Pancreas (tissue), 10 donors: ENCODE results near the gene CNPY1. TPM values are rescaled to one million over a fixed set of nuclear protein-coding genes. Genes with fewer than 3 reads are reported as not detected.

ENCODE experiments used
- ATAC-seq, 4 donors: fragments of 200-7000 bp; cut with Tn5 transposase; one replicate each; pipeline versions ENCODE4 v1.8.0 to v1.9.1; 2020; ENCODE audit warnings: mild to moderate bottlenecking in 4 of 4, moderate library complexity in 4 of 4
- DNase-seq, 6 donors: peaks; one replicate each; pipeline ENCODE4 v3.0.0-alpha.2; 2020
- FAIRE-seq: peaks from 2 replicates; lab custom pipeline; 2012; peaks lifted over from hg19 to GRCh38; lab: Jason Lieb, UNC
- H3K27ac ChIP-seq, 4 donors: fragments of 200-600 bp; sonication (generic); 1 replicate in 3 of 4; 2 replicates in 1 of 4; pipeline versions ENCODE4 v1.5.0 to v1.8.0; 2020
- H3K27me3 ChIP-seq, 4 donors: fragments of 200-600 bp; one replicate each; pipeline ENCODE4 v1.8.0; 2021
- H3K36me3 ChIP-seq, 3 donors: fragments of 200-600 bp; sonication (generic) in 1 of 3; one replicate each; pipeline versions ENCODE4 v1.5.0 to v1.8.0; 2020 to 2021
- H3K4me1 ChIP-seq, 3 donors: fragments of 200-600 bp; one replicate each; pipeline ENCODE4 v1.8.0; 2021
- H3K4me3 ChIP-seq, 4 donors: fragments of 200-600 bp; sonication (generic) in 2 of 4; one replicate each; pipeline versions ENCODE4 v1.5.0 to v1.8.0; 2020 to 2021
- H3K9me3 ChIP-seq, 4 donors: fragments of 200-600 bp; one replicate each; pipeline ENCODE4 v1.8.0; 2021
- WGBS, 2 donors: extraction: QIAGEN DNeasy Blood & Tissue Kit; methylation state at CpG; one replicate each; pipeline ENCODE4 v1.1.7; 2013; 5-methylcytosine and 5-hydroxymethylcytosine counted together
- intact Hi-C, 3 donors: fragments of 100-400 bp; cut with DNase I; formaldehyde crosslinking; loops; one replicate each; pipeline versions ENCODE4 v1.11.1 to v1.14.2; 2022
- polyA plus RNA-seq, 2 donors: library from polyadenylated mRNA; stranded (reverse); fragments of 200-250 nt; gene quantifications; one replicate each; pipeline ENCODE4 v1.2.3, GENCODE V29; 2013
- total RNA-seq, 6 donors: library from RNA; stranded (reverse); fragmentation: NEBNext Ultra II Directional in 4 of 6; extraction: Animal tissue kit (Norgen Biotek cat#: 25700) in 4 of 6; gene quantifications; one replicate each; pipeline versions ENCODE4 v1.2.1 to v1.2.4, GENCODE V29; 2021 to 2023
- TF ChIP-seq, protein P1 (sequence below), 4 donors: fragments of 200-600 bp; sonication (generic) in 3 of 4; IDR thresholded peaks; one replicate each; pipeline versions ENCODE4 v1.5.0 to v1.8.0; 2021; ENCODE audit warnings: antibody characterized with exemption in 4 of 4
- donor health status: healthy with polysubstance abuse.
- donor health status: DM: no; HTN: no; CAD: no; lungs with moderate emphysema.
- donor health status: DM: no; HTN: no; CAD: no.
- donor health status: control.
- donor health status: control.
- donor health status: Bipolar disorder and iron deficiency.
- donor health status: DM: yes; HTN: yes; CAD: no.
- donor health status: DM: no; HTN: no; CAD: no.
- donor health status: DM: no; HTN: no; CAD: no.
- donor health status: DM: yes; HTN: yes; CAD: no.

Gene CNPY1
- total and polyA plus RNA-seq, 8 donors, result not detected

DNA sequence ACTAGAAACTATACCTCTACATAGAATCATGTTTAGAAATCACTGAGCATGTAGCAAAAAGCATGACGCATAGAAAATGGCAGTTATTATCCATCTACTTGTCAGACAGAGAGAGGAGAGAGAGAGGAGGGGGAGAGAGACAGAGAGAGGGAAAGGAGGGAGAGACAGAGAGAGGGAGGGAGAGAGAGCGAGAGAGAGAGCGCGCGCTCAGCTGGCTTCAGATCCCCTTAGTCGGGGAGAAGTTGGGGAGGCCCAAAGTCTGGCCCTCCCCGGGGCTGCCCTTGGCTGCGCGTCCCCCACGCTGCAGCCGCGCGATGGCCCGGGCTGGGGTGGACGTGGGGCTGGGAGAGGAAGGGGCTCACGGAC is 37.0 kb downstream of the CNPY1 start:
- H3K27ac ChIP-seq, result no peak overlapping the region
- H3K27me3 ChIP-seq, result peaks cover 0 to 48% (median 18%) of the 10 kb centered on the region in 4 donors
- FAIRE-seq (no peak), ATAC-seq (no peak), DNase-seq (no peak)
- H3K4me1 ChIP-seq, result no peaks in the 10 kb centered on the region
- WGBS, 2 donors, result 14 to 20% methylated on average over 14 to 16 of the region's 16 CpGs
- no peaks in the 10 kb centered on the region for H3K9me3 ChIP-seq
- no peaks in the 10 kb centered on the region for H3K36me3 ChIP-seq
- intact Hi-C loops, result no loop called here
- H3K4me3 ChIP-seq, result peak overlapping the region in 3 of 4 donors; percentile 29 to 34 (median 30)
- TF ChIP-seq, protein P1, sequence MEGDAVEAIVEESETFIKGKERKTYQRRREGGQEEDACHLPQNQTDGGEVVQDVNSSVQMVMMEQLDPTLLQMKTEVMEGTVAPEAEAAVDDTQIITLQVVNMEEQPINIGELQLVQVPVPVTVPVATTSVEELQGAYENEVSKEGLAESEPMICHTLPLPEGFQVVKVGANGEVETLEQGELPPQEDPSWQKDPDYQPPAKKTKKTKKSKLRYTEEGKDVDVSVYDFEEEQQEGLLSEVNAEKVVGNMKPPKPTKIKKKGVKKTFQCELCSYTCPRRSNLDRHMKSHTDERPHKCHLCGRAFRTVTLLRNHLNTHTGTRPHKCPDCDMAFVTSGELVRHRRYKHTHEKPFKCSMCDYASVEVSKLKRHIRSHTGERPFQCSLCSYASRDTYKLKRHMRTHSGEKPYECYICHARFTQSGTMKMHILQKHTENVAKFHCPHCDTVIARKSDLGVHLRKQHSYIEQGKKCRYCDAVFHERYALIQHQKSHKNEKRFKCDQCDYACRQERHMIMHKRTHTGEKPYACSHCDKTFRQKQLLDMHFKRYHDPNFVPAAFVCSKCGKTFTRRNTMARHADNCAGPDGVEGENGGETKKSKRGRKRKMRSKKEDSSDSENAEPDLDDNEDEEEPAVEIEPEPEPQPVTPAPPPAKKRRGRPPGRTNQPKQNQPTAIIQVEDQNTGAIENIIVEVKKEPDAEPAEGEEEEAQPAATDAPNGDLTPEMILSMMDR (IDR thresholded peaks at IDR 0.05), result no peak

DNA sequence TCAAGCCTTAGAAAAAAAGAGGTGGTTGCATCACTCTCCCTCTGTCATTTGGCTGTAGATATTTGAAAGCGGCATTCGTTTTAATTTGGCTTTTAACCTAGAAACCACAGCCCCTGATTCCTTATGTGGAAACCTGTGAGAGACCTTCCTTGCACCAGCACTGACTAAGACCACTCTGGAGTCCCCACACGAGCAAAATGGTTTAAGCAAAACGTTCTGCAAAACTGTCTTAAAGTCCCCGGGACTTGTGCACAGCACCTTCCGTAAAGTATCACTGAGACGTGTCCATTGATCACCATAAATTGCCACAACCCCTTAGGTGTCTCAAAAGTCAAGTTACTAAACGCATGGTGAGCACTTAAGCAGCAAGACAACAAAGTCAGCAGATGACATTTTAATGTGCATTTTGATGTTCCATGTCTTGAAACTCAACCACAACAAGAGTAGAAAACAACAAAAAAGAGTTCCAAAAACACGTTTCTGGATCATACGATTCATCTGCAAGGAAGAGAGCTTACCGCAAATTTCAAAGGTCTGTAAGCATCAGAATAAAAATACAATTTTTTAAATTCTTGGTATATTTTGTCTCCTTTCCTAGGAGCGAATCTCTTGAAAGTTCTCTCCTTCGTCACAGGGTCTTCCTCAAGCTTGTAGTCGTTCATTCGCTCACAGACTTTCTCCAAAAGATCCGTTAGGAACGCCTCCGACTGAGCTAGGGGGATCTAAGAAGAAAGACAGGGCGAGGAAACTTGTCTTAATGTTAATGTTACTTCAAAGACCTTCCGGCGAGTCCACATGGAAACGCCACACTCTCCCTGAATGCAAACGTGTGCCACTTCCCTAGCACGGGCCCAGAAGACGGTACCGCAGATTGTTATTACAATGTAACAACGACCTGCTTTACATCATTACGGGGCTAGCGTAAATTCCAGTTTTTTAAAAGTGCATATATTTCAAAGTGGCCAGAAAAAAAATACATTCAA is 37.7 kb downstream of the CNPY1 start:
- Histone ChIP-seq H3K4me1 (no peaks in the 10 kb centered on the region), H3K36me3 (no peaks in the 10 kb centered on the region), H3K9me3 (no peaks in the 10 kb centered on the region), H3K27ac (no peak overlapping the region), H3K27me3 (peaks cover 0 to 44% (median 20%) of the 10 kb centered on the region in 4 donors), H3K4me3 (no peak overlapping the region)
- ATAC-seq (no peak), FAIRE-seq (no peak), DNase-seq (no peak)
- TF ChIP-seq, protein P1 (IDR thresholded peaks at IDR 0.05), result no peak
- 39 to 52% methylated on average over 29 of the region's 29 CpGs for WGBS, 2 donors
- intact Hi-C loops, result no loop called here

DNA sequence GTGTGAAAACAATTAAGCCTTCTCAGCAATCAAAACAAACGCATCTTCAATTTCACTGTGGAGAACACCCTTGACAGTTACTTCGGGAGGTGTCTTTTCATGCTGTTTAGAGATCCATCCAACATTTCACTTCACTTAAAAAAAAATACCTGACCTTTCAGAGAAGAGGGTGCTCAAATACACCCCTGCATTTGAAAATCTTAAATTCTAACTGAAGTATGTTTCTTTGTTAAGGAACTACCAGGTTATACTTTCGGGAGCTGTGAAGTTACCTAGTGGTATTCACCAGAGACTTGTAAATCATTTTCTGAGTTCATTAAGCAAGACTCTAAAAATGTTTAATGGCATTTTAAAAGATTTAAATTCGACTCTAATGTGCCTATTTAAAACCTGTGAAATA is 38.8 kb downstream of the CNPY1 start:
- no peak overlapping the region for H3K4me3 ChIP-seq
- H3K4me1 ChIP-seq, result no peaks in the 10 kb centered on the region
- H3K27ac ChIP-seq, result no peak overlapping the region
- DNase-seq (no peak), ATAC-seq (no peak), FAIRE-seq (no peak)
- TF ChIP-seq, protein P1 (IDR thresholded peaks at IDR 0.05), result no peak
- H3K9me3 ChIP-seq, result no peaks in the 10 kb centered on the region
- intact Hi-C loops, result no loop called here
- H3K36me3 ChIP-seq, result no peaks in the 10 kb centered on the region
- peaks cover 0 to 44% (median 17%) of the 10 kb centered on the region in 4 donors for H3K27me3 ChIP-seq
- WGBS, 2 donors, result 37 to 44% methylated on average over 4 of the region's 4 CpGs

- no peak for ATAC-seq
These were observed 39.5 kb downstream of the CNPY1 start for GRCh38 chr7:155506854-155507337.

More at GRCh38 chr7:155506854-155507337, 39.5 kb downstream of the CNPY1 start:
- no peaks in the 10 kb centered on the region for H3K36me3 ChIP-seq
- H3K4me3 ChIP-seq, result no peak overlapping the region
- 50 to 60% methylated on average over 14 of the region's 14 CpGs for WGBS, 2 donors
- TF ChIP-seq, protein P1 (IDR thresholded peaks at IDR 0.05), result no peak
- FAIRE-seq (no peak), DNase-seq (no peak)
- H3K27me3 ChIP-seq, result peaks cover 0 to 44% (median 15%) of the 10 kb centered on the region in 4 donors
- H3K9me3 ChIP-seq, result no peaks in the 10 kb centered on the region
- H3K27ac ChIP-seq, result no peak overlapping the region
- no peaks in the 10 kb centered on the region for H3K4me1 ChIP-seq
- intact Hi-C loops, result no loop called here
